ENCODE measurements around the gene NSG2.
"Not testable (repeated sequence)": the region's sequence is repeated elsewhere in the genome, so short reads cannot be mapped to it uniquely, and the experiment has no call there.

NSG2 gene

GRCh38 chr5:174063082-174063756, 17.7 kb downstream of the NSG2 start:
- DNase-seq = no peak

- DNase-seq = no peak
These were observed 18.7 kb downstream of the NSG2 start for GRCh38 chr5:174064171-174064570.

GRCh38 chr5:174065528-174066197, 20.2 kb downstream of the NSG2 start:
- DNase-seq = no peak

DNA sequence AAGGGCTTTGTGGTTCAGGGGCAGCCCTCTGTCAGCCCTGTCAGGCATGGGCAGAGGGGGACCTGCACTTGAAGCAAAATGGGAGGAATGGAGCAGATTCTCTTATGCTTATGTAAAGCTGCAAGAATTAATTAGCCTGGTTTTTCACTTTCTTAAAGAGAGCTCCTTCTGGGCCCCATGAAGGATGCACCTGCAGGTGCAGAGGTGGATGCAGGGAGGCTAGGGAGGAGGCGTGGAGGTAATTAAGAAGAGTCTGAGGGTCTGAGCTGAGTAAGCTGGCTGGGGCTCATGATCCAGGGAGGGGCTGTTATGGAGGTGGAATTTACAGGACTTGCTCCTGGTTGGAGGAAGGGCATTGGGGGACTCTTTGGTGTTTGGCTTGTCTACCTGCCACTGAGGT, 22.0 kb downstream of the NSG2 start:
- no peak for DNase-seq

GRCh38 chr5:174071484-174071883, 26.0 kb downstream of the NSG2 start:
- no peak for DNase-seq

- DNase-seq = no peak
These were observed 27.7 kb downstream of the NSG2 start for GRCh38 chr5:174073122-174073660.

GRCh38 chr5:174074369-174074768, 28.9 kb downstream of the NSG2 start:
- DNase-seq = no peak

DNA sequence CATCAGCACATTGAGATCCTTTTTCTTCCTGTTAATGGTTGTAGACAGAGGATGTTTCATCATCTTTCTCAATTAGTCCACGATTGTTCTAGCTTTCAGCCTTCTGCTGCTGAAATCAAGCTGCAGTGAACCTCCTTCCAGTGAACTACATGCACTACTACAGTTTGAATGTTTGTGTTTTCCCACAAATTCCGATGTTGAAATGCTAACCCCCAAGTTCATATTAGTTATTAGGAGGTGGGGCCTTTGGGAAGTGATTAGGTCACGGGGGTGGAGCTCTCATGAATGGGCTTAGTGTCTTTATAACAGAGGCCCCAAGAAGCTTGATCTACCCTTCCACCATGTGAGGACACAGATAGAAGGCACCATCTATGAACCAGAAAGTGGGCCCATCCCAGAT, 32.9 kb downstream of the NSG2 start:
- no peak for DNase-seq

- no peak for DNase-seq
These were observed 36.8 kb downstream of the NSG2 start for GRCh38 chr5:174082286-174082685.

DNA sequence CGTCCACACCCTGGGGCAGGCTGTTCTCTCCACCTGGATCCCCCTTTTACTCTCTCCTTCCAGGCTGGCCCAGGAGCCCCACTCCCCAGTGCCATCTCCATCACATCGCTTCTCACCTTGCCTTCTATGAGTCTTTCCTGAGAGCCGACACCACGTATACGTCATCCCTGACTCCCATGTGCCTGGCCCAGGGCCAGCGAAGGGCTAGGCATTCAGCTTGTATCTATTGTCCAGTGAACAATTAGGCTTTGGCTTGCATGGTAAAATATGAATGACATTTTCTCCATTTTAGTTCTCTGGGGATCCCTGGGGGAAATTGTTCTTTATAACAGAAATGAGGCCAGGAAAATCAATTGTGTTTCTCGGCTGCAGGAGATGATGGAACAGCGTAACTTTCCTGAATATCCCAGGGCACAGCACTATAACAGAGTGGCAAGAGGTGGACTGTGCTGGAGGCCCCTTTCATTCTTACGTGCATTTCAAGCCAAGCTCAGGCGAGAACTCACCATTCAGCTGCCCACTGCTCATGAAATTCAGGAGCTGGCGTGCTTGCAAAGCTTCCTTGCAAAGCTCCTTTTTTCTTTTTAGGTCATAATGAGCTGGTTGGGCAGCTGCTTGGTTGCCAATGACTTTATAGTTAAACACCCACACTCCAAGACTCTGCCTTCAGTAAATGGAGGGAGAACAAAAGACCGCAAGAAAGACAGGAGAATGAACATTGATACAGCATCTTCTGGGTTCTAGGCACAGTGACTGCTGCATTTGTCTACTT, 37.7 kb downstream of the NSG2 start:
- DNase-seq = no peak

DNA sequence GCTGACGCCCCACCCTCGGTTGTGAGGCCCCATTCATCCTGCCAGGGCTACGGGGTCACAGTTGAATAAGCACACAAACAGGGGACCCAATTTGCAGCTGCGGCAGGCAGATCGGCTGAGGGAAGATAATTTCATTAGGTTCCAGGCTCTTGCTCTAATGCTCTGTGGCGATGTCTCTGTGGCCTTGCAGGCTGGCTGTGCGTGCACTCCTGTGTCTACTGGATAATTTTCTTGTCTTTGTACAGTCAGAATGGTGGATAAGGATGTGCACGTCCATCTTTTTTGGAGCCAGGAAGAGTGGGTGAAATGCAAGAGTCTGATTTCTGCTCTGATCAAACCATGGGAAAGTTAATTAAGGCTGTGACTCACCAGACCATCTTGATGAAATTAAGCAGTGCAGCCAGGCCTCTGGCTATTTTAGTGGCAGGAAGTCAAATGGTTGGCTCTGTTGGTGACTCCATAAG, 39.2 kb downstream of the NSG2 start:
- DNase-seq = no peak

- DNase-seq = no peak
These were observed 41.2 kb downstream of the NSG2 start for GRCh38 chr5:174086751-174087150.

- DNase-seq = no peak
These were observed 42.3 kb downstream of the NSG2 start for GRCh38 chr5:174087783-174088182.

DNA sequence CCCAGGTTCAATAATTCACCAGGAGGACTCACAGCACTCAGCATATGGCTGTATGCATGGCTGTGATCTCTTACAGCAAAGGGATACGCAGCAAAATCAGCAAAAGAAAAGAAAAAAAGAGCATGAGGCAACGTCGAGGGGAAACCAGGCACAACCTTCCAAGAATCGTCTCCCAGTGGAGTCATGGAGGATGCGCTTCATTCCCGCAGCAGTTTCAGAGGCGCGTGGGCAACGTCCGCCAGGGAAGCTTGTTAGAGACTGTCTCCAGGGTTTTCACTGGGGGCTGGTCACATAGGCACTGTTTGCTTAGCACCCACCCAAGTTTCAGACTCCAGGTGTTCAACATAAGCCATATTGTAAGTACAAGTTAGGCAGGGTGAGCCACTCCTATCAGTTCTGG, 44.6 kb downstream of the NSG2 start:
- DNase-seq = no peak

- DNase-seq = no peak
These were observed 47.6 kb downstream of the NSG2 start for GRCh38 chr5:174093123-174093522.

DNA sequence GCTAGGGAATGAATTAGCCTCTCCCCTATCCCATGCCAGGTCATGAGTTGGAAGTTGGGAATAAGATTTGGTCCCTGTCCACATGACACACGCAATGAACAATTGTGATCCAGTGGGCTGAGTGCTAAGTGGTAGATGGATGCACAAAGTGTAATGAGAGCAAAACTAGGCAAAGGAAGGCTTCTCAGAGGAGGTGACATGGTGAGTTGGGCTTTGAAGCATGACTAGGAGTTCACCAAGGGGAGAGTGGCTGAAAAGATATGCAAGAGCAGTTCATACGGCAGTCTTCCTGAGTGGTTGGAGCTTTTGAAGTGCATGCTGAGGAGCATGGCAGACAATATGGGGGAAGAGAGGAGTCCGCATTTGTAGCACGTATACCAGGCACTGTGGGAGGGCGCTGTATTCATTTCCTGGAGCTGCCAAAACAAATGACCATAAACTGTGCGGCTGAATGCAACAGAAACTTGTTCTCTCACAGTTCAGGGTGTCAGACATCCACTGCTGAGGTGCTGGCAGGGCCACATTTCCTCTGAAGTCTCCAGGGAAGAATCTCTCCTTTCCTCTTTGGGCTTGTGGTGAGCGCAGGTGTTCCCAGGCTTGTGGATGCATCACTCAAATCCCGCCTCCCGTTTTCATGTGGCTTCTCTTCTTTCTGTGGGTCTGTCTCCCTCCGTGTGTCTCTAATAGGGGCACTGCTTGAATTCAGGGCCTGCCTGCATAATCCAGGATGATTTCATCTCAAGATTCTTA, 49.5 kb downstream of the NSG2 start:
- DNase-seq = no peak

DNA sequence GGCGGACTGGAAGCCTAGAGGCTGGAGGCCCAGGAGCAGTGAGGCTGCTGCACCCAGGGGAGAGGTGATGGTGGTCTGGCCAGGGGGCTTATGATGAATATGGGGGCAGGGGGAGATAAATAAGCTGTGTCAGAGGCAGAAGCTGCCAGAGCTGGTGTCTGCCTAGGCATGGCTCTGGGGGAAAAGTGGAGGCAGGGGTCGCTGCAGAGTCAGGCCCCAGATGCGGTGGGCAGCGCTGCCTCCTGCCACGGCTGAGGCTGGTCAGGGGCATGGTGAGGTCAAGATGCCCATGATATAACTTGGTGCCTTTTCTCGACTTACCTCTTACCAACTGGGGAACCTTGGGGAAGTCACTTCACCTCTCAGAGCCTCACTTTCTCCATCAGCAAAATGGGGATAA, 51.1 kb downstream of the NSG2 start:
- no peak for DNase-seq

- DNase-seq = no peak
These were observed 52.1 kb downstream of the NSG2 start for GRCh38 chr5:174097486-174098185.

- DNase-seq = no peak
These were observed 53.2 kb downstream of the NSG2 start for GRCh38 chr5:174098694-174099093.

GRCh38 chr5:174100490-174100889, 55.0 kb downstream of the NSG2 start:
- no peak for DNase-seq

- no peak for DNase-seq
These were observed 55.8 kb downstream of the NSG2 start for GRCh38 chr5:174101195-174101730.

DNA sequence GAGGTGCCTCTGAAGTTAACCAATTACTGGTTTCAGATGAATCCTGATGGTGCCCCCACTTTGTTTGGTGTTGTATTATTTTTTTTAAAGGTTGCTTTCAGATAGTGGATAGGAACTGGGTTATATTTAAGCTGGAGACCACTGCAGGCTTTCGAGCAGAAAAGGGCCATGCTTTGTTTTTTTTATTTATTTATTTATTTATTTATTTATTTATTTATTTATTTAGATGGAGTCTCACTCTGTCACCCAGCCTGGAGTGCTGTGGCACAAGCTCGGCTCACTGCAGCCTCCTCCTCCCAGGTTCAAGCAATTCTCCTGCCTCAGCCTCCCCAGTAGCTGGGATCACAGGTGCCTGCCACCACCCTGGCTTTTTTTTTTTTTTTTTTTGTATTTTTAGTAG, 57.1 kb downstream of the NSG2 start:
- not testable (repeated sequence) for DNase-seq

Data from stimulated activated CD4-positive, alpha-beta T cell treated with anti-CD3 and anti-CD28 coated beads, Interleukin-2, amount 100 ng/mL, for 24 hours (primary cell).